HepG2 (cell line): ENCODE data around the gene OTUD1. TPM values are rescaled to one million over a fixed set of nuclear protein-coding genes. Genes with fewer than 3 reads are reported as not detected.

Source experiments
- ATAC-seq: fragments of 200-7000 bp; cut with Tn5 transposase; 3 replicates; pipeline ENCODE4 v1.9.1; 2020; ENCODE audit warnings: mild to moderate bottlenecking, moderate library complexity
- BruUV-seq: library from RNA; stranded (reverse); fragments of 400-500 nt; replicated peaks from 2 replicates; lab custom pipeline; 2021; lab: Mats Ljungman, UMichigan
- CTCF ChIA-PET: fragments of 300-600 bp; formaldehyde crosslinking; extraction: SDS; loops from one replicate; lab custom pipeline; 2021; ENCODE audit warnings: low total read pairs, inconsistent platforms, low intra/inter-chr PET ratio; lab: Yijun Ruan, JAX
- POLR2A ChIA-PET: fragments of 350-600 bp; sonication (Branson Sonifier 250); formaldehyde crosslinking; loops from one replicate; lab custom pipeline; 2020; ENCODE audit warnings: antibody characterized with exemption, inconsistent platforms; lab: Yijun Ruan, JAX
- DNase-seq: peaks from one replicate; pipeline ENCODE4 v3.0.0-alpha.2; 2015; ENCODE audit warnings: low spot score
- FAIRE-seq: peaks from 3 replicates; lab custom pipeline; 2011; peaks lifted over from hg19 to GRCh38; lab: Jason Lieb, UNC
- H2AFZ ChIP-seq: one replicate; pipeline ENCODE4 v1.6.1; 2011; ENCODE audit warnings: low read length, inconsistent platforms
- H3K27ac ChIP-seq: fragments of 300-600 bp; 3 replicates; pipeline ENCODE4 v1.8.0; 2011; ENCODE audit warnings: mixed run types, mild to moderate bottlenecking, mixed read lengths, low read length, inconsistent platforms; ENCODE audit not compliant: insufficient read depth; ENCODE audit errors: extremely low read length
- H3K27me3 ChIP-seq, 2 experiments: fragments of 200-600 bp in 1 of 2; 2 replicates in 1 of 2; 3 replicates in 1 of 2; pipeline versions ENCODE4 v1.6.0 to v1.8.0; 2011; ENCODE audit warnings: low read length in 2 of 2, mild to moderate bottlenecking in 2 of 2, moderate library complexity in 2 of 2, inconsistent platforms in 1 of 2; ENCODE audit not compliant: insufficient read depth in 2 of 2, control insufficient read depth in 1 of 2
- H3K36me3 ChIP-seq, 2 experiments: fragments of 200-600 bp in 1 of 2; replicated peaks in 1 of 2; 2 replicates in 1 of 2; 3 replicates in 1 of 2; pipeline versions ENCODE4 v1.5.1 to v1.8.0; 2011; ENCODE audit warnings: low read length in 2 of 2, inconsistent platforms in 1 of 2; ENCODE audit not compliant: insufficient read depth in 2 of 2, control insufficient read depth in 1 of 2
- H3K4me1 ChIP-seq: 2 replicates; pipeline ENCODE4 v1.5.1; 2012; ENCODE audit warnings: low read length, inconsistent platforms; ENCODE audit not compliant: insufficient read depth
- H3K4me2 ChIP-seq: 2 replicates; pipeline ENCODE4 v1.6.0; 2011; ENCODE audit warnings: low read depth, low read length, inconsistent platforms
- H3K4me3 ChIP-seq, 3 experiments: fragments of 200-600 bp in 1 of 3; sonication (generic), shearing (Covaris generic) in 1 of 3; replicated peaks in 1 of 3; 2 replicates each; pipeline ENCODE4 v1.5.1; 2011 to 2016; ENCODE audit warnings: low read length in 3 of 3, inconsistent platforms in 2 of 3, low read depth in 2 of 3, mild to moderate bottlenecking in 2 of 3, control low read depth in 1 of 3, mixed read lengths in 1 of 3; ENCODE audit not compliant: insufficient read depth in 1 of 3
- H3K79me2 ChIP-seq: one replicate; pipeline ENCODE4 v1.6.1; 2011; ENCODE audit warnings: low read length, inconsistent platforms; ENCODE audit not compliant: insufficient read depth
- H3K9ac ChIP-seq: 2 replicates; pipeline ENCODE4 v1.6.0; 2011; ENCODE audit warnings: mild to moderate bottlenecking, low read depth, low read length, inconsistent platforms; ENCODE audit not compliant: insufficient read depth
- H3K9me3 ChIP-seq: 2 replicates; pipeline ENCODE4 v1.5.1; 2012; ENCODE audit warnings: mild to moderate bottlenecking, low read length
- H4K20me1 ChIP-seq: 2 replicates; pipeline ENCODE4 v1.6.0; 2011; ENCODE audit warnings: inconsistent platforms, mild to moderate bottlenecking, low read length, moderate library complexity; ENCODE audit not compliant: insufficient read depth
- ESRRA ChIP-seq: sonication (generic); formaldehyde crosslinking; IDR thresholded peaks from 2 replicates; pipeline ENCODE4 v1.5.1; 2020; ENCODE audit warnings: mild to moderate bottlenecking, low read depth, missing genetic modification reagents
- KLF12 ChIP-seq: sonication (generic); formaldehyde crosslinking; IDR thresholded peaks from 2 replicates; pipeline ENCODE4 v1.4.0; 2020; ENCODE audit warnings: missing genetic modification reagents, borderline replicate concordance
- POLR2G ChIP-seq: fragments of 200-400 bp; formaldehyde crosslinking; IDR thresholded peaks from 2 replicates; pipeline ENCODE4 v1.6.1; 2018; ENCODE audit warnings: mild to moderate bottlenecking, low read depth, low read length, moderate library complexity
- RBFOX2 ChIP-seq: fragments of 200-400 bp; formaldehyde crosslinking; IDR thresholded peaks from 2 replicates; pipeline ENCODE4 v1.6.1; 2017; ENCODE audit warnings: low read depth, mild to moderate bottlenecking, low read length
- ZBTB26 ChIP-seq: IDR thresholded peaks from 2 replicates; pipeline ENCODE4 v1.6.1; 2016; ENCODE audit warnings: missing compliant biosample characterization, missing genetic modification reagents, borderline replicate concordance
- ZBTB3 ChIP-seq: sonication (generic); formaldehyde crosslinking; IDR thresholded peaks from 2 replicates; pipeline ENCODE4 v1.4.0; 2020; ENCODE audit warnings: low read depth, mild to moderate bottlenecking, moderate library complexity, missing genetic modification reagents, borderline replicate concordance
- ZC3H4 ChIP-seq: sonication (generic); formaldehyde crosslinking; IDR thresholded peaks from 2 replicates; pipeline ENCODE4 v1.4.0; 2020; ENCODE audit warnings: missing genetic modification reagents, borderline replicate concordance
- ZNF232 ChIP-seq: sonication (generic); formaldehyde crosslinking; IDR thresholded peaks from 2 replicates; pipeline ENCODE4 v1.4.0; 2020; ENCODE audit warnings: missing genetic modification reagents, borderline replicate concordance
- ZNF563 ChIP-seq: sonication (generic); formaldehyde crosslinking; IDR thresholded peaks from 2 replicates; pipeline ENCODE4 v1.8.0; 2022; ENCODE audit warnings: mild to moderate bottlenecking, moderate library complexity, missing genetic modification reagents
- ZNF709 ChIP-seq: sonication (generic); formaldehyde crosslinking; IDR thresholded peaks from 2 replicates; pipeline ENCODE4 v1.5.0; 2020; ENCODE audit warnings: mild to moderate bottlenecking, missing genetic modification reagents
- ZNF737 ChIP-seq: sonication (generic); formaldehyde crosslinking; IDR thresholded peaks from 2 replicates; pipeline ENCODE4 v1.5.0; 2020; ENCODE audit warnings: missing genetic modification reagents, mild to moderate bottlenecking, borderline replicate concordance
- WGBS: methylation state at CpG from one replicate; pipeline ENCODE4 v1.1.6; 2017; ENCODE audit warnings: low lambda C conversion rate; 5-methylcytosine and 5-hydroxymethylcytosine counted together
- in situ Hi-C: cut with HindIII; loops from 2 replicates; pipeline ENCODE4 v1.10.0; 2017; ENCODE audit warnings: low pct_unique_long_range_greater_than_20kb; ENCODE audit not compliant: extremely low pct_ligation_motif_present
- intact Hi-C: fragments of 100-400 bp; cut with micrococcal nuclease; formaldehyde crosslinking; loops from one replicate; pipeline ENCODE4 v1.10.0; 2022; ENCODE audit not compliant: unreplicated experiment
- polyA plus RNA-seq, 8 experiments: library from polyadenylated mRNA; depleted of rRNA in 3 of 8; stranded (reverse) in 7 of 8; unstranded in 1 of 8; fragments of >200 nt; fragmentation: Illumina TruSeq in 4 of 8; extraction: Trizol in 4 of 8; gene quantifications; 2 replicates each; pipeline versions ENCODE4 v1.2.1 to v1.2.3, GENCODE V29; 2011 to 2016; ENCODE audit warnings: low read depth in 4 of 8, missing spikeins in 1 of 8, mixed read lengths in 1 of 8; ENCODE audit not compliant: insufficient read depth in 1 of 8
- total RNA-seq, 5 experiments: library from RNA; depleted of rRNA; stranded (reverse); fragments of >200 nt; fragmentation: Illumina TruSeq; extraction: Trizol; gene quantifications; 2 replicates each; pipeline ENCODE4 v1.2.3, GENCODE V29; 2016; ENCODE audit warnings: low read depth in 1 of 5

The OTUD1 gene
- total and polyA plus RNA-seq, 2 of the 13 experiments (the other 11 are each of a cell fraction or from before 2014, with no cell fraction given), result 1.2 to 1.4 TPM

- CTCF ChIA-PET, result no interaction called here
- no peaks in the 10 kb centered on the region for H3K9me3 ChIP-seq
- intact Hi-C loops, result no loop called here
- no peak for DNase-seq
- no peak overlapping the region for H3K4me2 ChIP-seq
- H3K9ac ChIP-seq, result no peak overlapping the region
- peaks cover 0 to 3% of the 10 kb centered on the region in 2 experiments; a peak in 1 of 5 replicates for H3K27me3 ChIP-seq
- H3K4me3 ChIP-seq, result no peak overlapping the region
- no peaks in the 10 kb centered on the region for H3K4me1 ChIP-seq
- TF ChIP-seq ZBTB3 (CRISPR knock-in tag) (no peak), ZC3H4 (CRISPR knock-in tag) (no peak), KLF12 (CRISPR knock-in tag) (no peak), ESRRA (CRISPR knock-in tag) (no peak), ZNF737 (no peak), RBFOX2 (no peak), ZNF232 (no peak), ZNF709 (CRISPR knock-in tag) (no peak), POLR2G (no peak), ZBTB26 (CRISPR knock-in tag) (no peak), ZNF563 (CRISPR knock-in tag) (no peak)
- H3K79me2 ChIP-seq, result no peaks in the 10 kb centered on the region
- H3K36me3 ChIP-seq, result no peaks in the 10 kb centered on the region
- POLR2A ChIA-PET, result no interaction called here
- in situ Hi-C loops, result no loop called here
- H4K20me1 ChIP-seq, result no peaks in the 10 kb centered on the region
- no peak for FAIRE-seq
- no TSS peak for BruUV-seq
- 33% methylated on average over 2 of the region's 2 CpGs for WGBS
- no peak overlapping the region for H3K27ac ChIP-seq
- no peak overlapping the region for H2AFZ ChIP-seq
- no peak for ATAC-seq
Observed at GRCh38 chr10:23412223-23412622, 26.7 kb upstream of the OTUD1 start.
